Measurements from ENCODE around the gene TRAPPC12.

DNA sequence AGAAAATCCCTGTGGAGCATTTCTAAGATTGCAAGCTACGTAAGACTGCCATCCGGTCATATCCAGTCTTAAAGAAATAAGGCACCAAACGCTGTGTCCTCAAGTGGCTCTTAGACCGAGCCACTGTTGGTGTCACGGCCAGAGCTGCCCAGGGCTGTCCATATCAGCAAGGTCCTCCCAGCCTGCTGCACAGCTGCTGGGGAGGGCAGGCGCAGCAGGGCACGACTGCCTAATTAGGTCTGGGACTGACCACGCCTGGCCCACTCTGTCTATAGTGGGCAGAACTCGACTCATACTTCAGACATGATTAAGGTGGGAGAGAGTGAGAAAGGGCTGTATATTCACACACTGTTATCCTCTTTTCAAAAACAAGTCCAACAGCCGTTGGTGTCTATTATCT, 41.2 kb upstream of the TRAPPC12 start:
- no peak for TF ChIP-seq EZH2 (IDR thresholded peaks at IDR 0.05; ENCODE audit: low read length)
- TF ChIP-seq CTCF (optimal IDR thresholded peaks at IDR 0.05 in 1 of 3, IDR thresholded peaks at IDR 0.05 in 1 of 3, conservative IDR thresholded peaks at IDR 0.05 in 1 of 3; ENCODE audit: extremely low read depth in 1 of 3, insufficient read depth in 2 of 3, low read length in 3 of 3): no peak
